ENCODE measurements around the gene E4F1.

DNA sequence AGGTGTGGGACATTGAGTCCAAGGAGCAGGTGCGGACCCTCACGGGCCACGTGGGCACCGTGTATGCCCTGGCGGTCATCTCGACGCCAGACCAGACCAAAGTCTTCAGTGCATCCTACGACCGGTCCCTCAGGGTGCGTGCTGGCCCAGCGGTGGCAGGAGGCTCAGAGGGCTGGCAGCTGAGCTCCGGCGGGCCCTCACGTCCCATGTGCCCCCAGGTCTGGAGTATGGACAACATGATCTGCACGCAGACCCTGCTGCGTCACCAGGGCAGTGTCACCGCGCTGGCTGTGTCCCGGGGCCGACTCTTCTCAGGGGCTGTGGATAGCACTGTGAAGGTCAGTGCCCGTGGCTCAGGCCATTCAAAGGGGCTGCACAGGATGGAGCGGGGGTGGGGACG lies 47.3 kb upstream of the E4F1 start:
- TF ChIP-seq, protein P1, sequence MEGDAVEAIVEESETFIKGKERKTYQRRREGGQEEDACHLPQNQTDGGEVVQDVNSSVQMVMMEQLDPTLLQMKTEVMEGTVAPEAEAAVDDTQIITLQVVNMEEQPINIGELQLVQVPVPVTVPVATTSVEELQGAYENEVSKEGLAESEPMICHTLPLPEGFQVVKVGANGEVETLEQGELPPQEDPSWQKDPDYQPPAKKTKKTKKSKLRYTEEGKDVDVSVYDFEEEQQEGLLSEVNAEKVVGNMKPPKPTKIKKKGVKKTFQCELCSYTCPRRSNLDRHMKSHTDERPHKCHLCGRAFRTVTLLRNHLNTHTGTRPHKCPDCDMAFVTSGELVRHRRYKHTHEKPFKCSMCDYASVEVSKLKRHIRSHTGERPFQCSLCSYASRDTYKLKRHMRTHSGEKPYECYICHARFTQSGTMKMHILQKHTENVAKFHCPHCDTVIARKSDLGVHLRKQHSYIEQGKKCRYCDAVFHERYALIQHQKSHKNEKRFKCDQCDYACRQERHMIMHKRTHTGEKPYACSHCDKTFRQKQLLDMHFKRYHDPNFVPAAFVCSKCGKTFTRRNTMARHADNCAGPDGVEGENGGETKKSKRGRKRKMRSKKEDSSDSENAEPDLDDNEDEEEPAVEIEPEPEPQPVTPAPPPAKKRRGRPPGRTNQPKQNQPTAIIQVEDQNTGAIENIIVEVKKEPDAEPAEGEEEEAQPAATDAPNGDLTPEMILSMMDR (IDR thresholded peaks at IDR 0.05; ENCODE audit: low read depth, low read length), result no peak
- no peak for TF ChIP-seq POLR2A (IDR thresholded peaks at IDR 0.05; ENCODE audit: extremely low read depth, insufficient read length)
- TF ChIP-seq, protein P2, sequence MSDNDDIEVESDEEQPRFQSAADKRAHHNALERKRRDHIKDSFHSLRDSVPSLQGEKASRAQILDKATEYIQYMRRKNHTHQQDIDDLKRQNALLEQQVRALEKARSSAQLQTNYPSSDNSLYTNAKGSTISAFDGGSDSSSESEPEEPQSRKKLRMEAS (IDR thresholded peaks at IDR 0.05; ENCODE audit: low read depth, low read length), result no peak

All from NB4 (cell line).